H9 (cell line): Measurements from ENCODE around the gene FAM43B. TPM values are rescaled to one million over a fixed set of nuclear protein-coding genes. Genes with fewer than 3 reads are reported as not detected.

Source experiments
- DNase-seq: peaks from one replicate; pipeline ENCODE4 v3.0.0-alpha.2; 2017
- H2AFZ ChIP-seq: one replicate; pipeline ENCODE4 v1.6.1; 2013; ENCODE audit warnings: mild to moderate bottlenecking, low read length, control low read depth, moderate library complexity
- H2AK5ac ChIP-seq: 2 replicates; pipeline ENCODE4 v1.6.1; 2013; ENCODE audit warnings: low read length, control low read depth, mixed read lengths; ENCODE audit not compliant: insufficient read length
- H2BK120ac ChIP-seq: one replicate; pipeline ENCODE4 v1.6.1; 2013; ENCODE audit warnings: low read depth, mild to moderate bottlenecking, low read length, control low read depth, inconsistent platforms; ENCODE audit not compliant: poor library complexity, severe bottlenecking
- H2BK12ac ChIP-seq: 2 replicates; pipeline ENCODE4 v1.6.1; 2013; ENCODE audit warnings: low read length, control low read depth, mixed read lengths, low read depth; ENCODE audit not compliant: insufficient read length
- H2BK15ac ChIP-seq: 2 replicates; pipeline ENCODE4 v1.6.1; 2013; ENCODE audit warnings: low read depth, low read length, control low read depth
- H2BK20ac ChIP-seq: one replicate; pipeline ENCODE4 v1.6.1; 2013; ENCODE audit warnings: low read depth, mild to moderate bottlenecking, low read length, control low read depth, inconsistent platforms; ENCODE audit not compliant: poor library complexity, severe bottlenecking
- H2BK5ac ChIP-seq: 2 replicates; pipeline ENCODE4 v1.6.1; 2013; ENCODE audit warnings: low read length, control low read depth, mixed read lengths; ENCODE audit not compliant: insufficient read length
- H3K14ac ChIP-seq: 2 replicates; pipeline ENCODE4 v1.6.1; 2013; ENCODE audit warnings: low read length, control low read depth; ENCODE audit not compliant: insufficient read depth
- H3K18ac ChIP-seq: 2 replicates; pipeline ENCODE4 v1.6.1; 2013; ENCODE audit warnings: low read depth, mild to moderate bottlenecking, mixed read lengths, low read length, control low read depth; ENCODE audit not compliant: insufficient read length
- H3K23ac ChIP-seq: 2 replicates; pipeline ENCODE4 v1.6.1; 2013; ENCODE audit warnings: low read length, control low read depth, mixed read lengths, low read depth; ENCODE audit not compliant: insufficient read length
- H3K23me2 ChIP-seq: 2 replicates; pipeline ENCODE4 v1.6.1; 2013; ENCODE audit warnings: low read depth, mild to moderate bottlenecking, mixed read lengths, low read length, control low read depth; ENCODE audit not compliant: insufficient read length, poor library complexity, severe bottlenecking
- H3K27ac ChIP-seq: 2 replicates; pipeline ENCODE4 v1.5.1; 2013; ENCODE audit warnings: low read length, control low read depth, mixed read lengths, low read depth; ENCODE audit not compliant: insufficient read length
- H3K27me3 ChIP-seq: 2 replicates; pipeline ENCODE4 v1.6.1; 2013; ENCODE audit warnings: low read length, control low read depth, inconsistent platforms; ENCODE audit not compliant: insufficient read depth
- H3K4ac ChIP-seq: 2 replicates; pipeline ENCODE4 v1.6.1; 2013; ENCODE audit warnings: low read depth, mild to moderate bottlenecking, control low read depth, inconsistent platforms, low read length, moderate library complexity
- H3K4me1 ChIP-seq: 2 replicates; pipeline ENCODE4 v1.6.1; 2013; ENCODE audit warnings: low read length, control low read depth, inconsistent platforms; ENCODE audit not compliant: insufficient read depth
- H3K4me2 ChIP-seq: 2 replicates; pipeline ENCODE4 v1.6.1; 2013; ENCODE audit warnings: low read length, control low read depth, mixed read lengths; ENCODE audit not compliant: insufficient read length, insufficient read depth
- H3K56ac ChIP-seq: 2 replicates; pipeline ENCODE4 v1.6.1; 2013; ENCODE audit warnings: low read depth, mild to moderate bottlenecking, mixed read lengths, low read length, control low read depth; ENCODE audit not compliant: insufficient read length
- H3K79me1 ChIP-seq: 2 replicates; pipeline ENCODE4 v1.6.1; 2013; ENCODE audit warnings: low read depth, mild to moderate bottlenecking, moderate library complexity, low read length, control low read depth, inconsistent platforms; ENCODE audit not compliant: insufficient read depth, poor library complexity, severe bottlenecking
- H3K79me2 ChIP-seq: 2 replicates; pipeline ENCODE4 v1.6.1; 2013; ENCODE audit warnings: low read length, control low read depth, inconsistent platforms; ENCODE audit not compliant: insufficient read depth
- H3K9ac ChIP-seq: 2 replicates; pipeline ENCODE4 v1.6.1; 2013; ENCODE audit warnings: low read length, control low read depth, mixed read lengths; ENCODE audit not compliant: insufficient read length; ENCODE audit errors: extremely low read depth
- H3K9me3 ChIP-seq: one replicate; pipeline ENCODE4 v1.6.1; 2013; ENCODE audit warnings: low read depth, low read length, inconsistent platforms; ENCODE audit not compliant: control insufficient read depth
- H3T11ph ChIP-seq: one replicate; pipeline ENCODE4 v1.6.1; 2013; ENCODE audit warnings: mild to moderate bottlenecking, low read length, control low read depth, inconsistent platforms
- H4K20me1 ChIP-seq: one replicate; pipeline ENCODE4 v1.6.1; 2013; ENCODE audit not compliant: control insufficient read depth, insufficient read length, insufficient read depth
- H4K5ac ChIP-seq: 2 replicates; pipeline ENCODE4 v1.6.1; 2013; ENCODE audit warnings: low read depth, mild to moderate bottlenecking, mixed read lengths, low read length, control low read depth; ENCODE audit not compliant: insufficient read length
- H4K8ac ChIP-seq: replicated peaks from 2 replicates; pipeline ENCODE4 v1.6.1; 2013; ENCODE audit warnings: low read length, control low read depth, mixed read lengths, low read depth; ENCODE audit not compliant: insufficient read length
- H4K91ac ChIP-seq: 2 replicates; pipeline ENCODE4 v1.6.1; 2013; ENCODE audit warnings: low read depth, mild to moderate bottlenecking, moderate library complexity, mixed read lengths, low read length, control low read depth; ENCODE audit not compliant: insufficient read length
- H3K27ac Mint-ChIP-seq, 3 experiments: 2 replicates in 2 of 3; 3 replicates in 1 of 3; pipeline ENCODE4 v1.8.0; 2020 to 2021; ENCODE audit warnings: mixed read lengths in 3 of 3, mild to moderate bottlenecking in 1 of 3, moderate library complexity in 1 of 3
- H3K27me3 Mint-ChIP-seq: 2 replicates; pipeline ENCODE4 v1.8.0; 2021; ENCODE audit warnings: low read depth, mild to moderate bottlenecking, moderate library complexity, mixed read lengths
- H3K36me3 Mint-ChIP-seq, 3 experiments: 2 replicates in 2 of 3; 3 replicates in 1 of 3; pipeline ENCODE4 v1.8.0; 2020 to 2021; ENCODE audit warnings: low read depth in 3 of 3, mixed read lengths in 3 of 3; ENCODE audit not compliant: insufficient read depth in 1 of 3
- H3K4me1 Mint-ChIP-seq, 2 experiments: 2 replicates each; pipeline ENCODE4 v1.8.0; 2020; ENCODE audit warnings: mixed read lengths in 2 of 2
- H3K4me3 Mint-ChIP-seq, 2 experiments: 2 replicates in 1 of 2; 3 replicates in 1 of 2; pipeline ENCODE4 v1.8.0; 2020 to 2021; ENCODE audit warnings: mild to moderate bottlenecking in 2 of 2, mixed read lengths in 2 of 2, moderate library complexity in 1 of 2
- H3K9me3 Mint-ChIP-seq, 2 experiments: 2 replicates in 1 of 2; 3 replicates in 1 of 2; pipeline ENCODE4 v1.8.0; 2020; ENCODE audit warnings: mild to moderate bottlenecking in 2 of 2, mixed read lengths in 2 of 2, moderate library complexity in 1 of 2
- WGBS: extraction: QIAGEN DNeasy Blood & Tissue Kit; methylation state at CpG from one replicate; pipeline ENCODE4 v1.1.7; 2013; ENCODE audit warnings: missing lambda C conversion rate, low lambda C conversion rate, mixed read lengths; ENCODE audit not compliant: insufficient read length; ENCODE audit errors: extremely low coverage; 5-methylcytosine and 5-hydroxymethylcytosine counted together
- total RNA-seq: library from RNA; stranded (reverse); gene quantifications from 2 replicates; pipeline ENCODE4 v1.2.1, GENCODE V29; 2021
- TF ChIP-seq, protein P1 (sequence below): fragments of 200-600 bp; sonication (generic); conservative IDR thresholded peaks from 3 replicates; pipeline ENCODE4 v1.8.0; 2021; ENCODE audit warnings: antibody characterized with exemption, mild to moderate bottlenecking

The FAM43B gene
- total RNA-seq, 1 experiment from 2014 or later: 0.22 TPM

DNA sequence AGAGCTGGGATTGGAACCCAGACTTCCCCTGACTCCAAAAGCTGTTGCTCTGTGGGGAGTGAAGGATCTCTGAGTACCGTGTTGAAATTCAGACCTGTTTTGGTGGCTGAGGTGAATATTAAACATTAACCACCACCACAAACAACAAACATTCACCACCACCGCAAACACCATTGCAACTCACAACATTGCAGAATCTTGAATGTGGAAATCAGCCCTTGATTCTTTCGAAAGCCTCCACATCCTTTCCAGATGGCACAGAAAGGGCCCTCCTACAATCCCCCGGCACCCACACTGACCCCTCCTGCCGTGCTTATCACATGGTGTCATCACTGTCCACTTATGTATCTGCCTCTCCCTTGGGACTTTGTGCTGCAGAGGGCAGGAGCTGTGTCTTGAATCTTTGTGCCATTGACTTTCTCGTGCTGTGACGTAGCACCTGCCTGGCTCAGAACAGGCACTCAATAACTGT is 38.0 kb downstream of the FAM43B start:
- Mint-ChIP-seq H3K27ac (no peak overlapping the region), H3K9me3 (no peaks in the 10 kb centered on the region; a peak in 2 of 5 replicates), H3K4me3 (peak overlapping the region in 1 of 2 experiments; percentile 4; a peak in 1 of 5 replicates), H3K36me3 (no peaks in the 10 kb centered on the region; a peak in 1 of 7 replicates), H3K4me1 (peaks cover 20 to 33% of the 10 kb centered on the region in 2 experiments), H3K27me3 (peaks cover 13% of the 10 kb centered on the region)
- H2BK120ac ChIP-seq: no peak overlapping the region
- no peaks in the 10 kb centered on the region for H3K9me3 ChIP-seq
- H2BK12ac ChIP-seq: no peak overlapping the region
- no peak overlapping the region for H3K56ac ChIP-seq
- no peak overlapping the region for H3K9ac ChIP-seq
- no peak overlapping the region for H3K14ac ChIP-seq
- H4K91ac ChIP-seq: no peak overlapping the region
- no peaks in the 10 kb centered on the region for H3K23me2 ChIP-seq
- H3K23ac ChIP-seq: no peak overlapping the region
- H4K20me1 ChIP-seq: peaks cover 2% of the 10 kb centered on the region
- H3K79me2 ChIP-seq: no peaks in the 10 kb centered on the region
- no peak overlapping the region for H2BK15ac ChIP-seq
- no peak overlapping the region for H2AK5ac ChIP-seq
- no peak overlapping the region for H2AFZ ChIP-seq
- no peak overlapping the region for H3K18ac ChIP-seq
- no peaks in the 10 kb centered on the region for H3K79me1 ChIP-seq
- no peak overlapping the region for H2BK5ac ChIP-seq
- H2BK20ac ChIP-seq: no peak overlapping the region
- WGBS: no CpG with 5 or more reads among the region's 7 CpGs
- no peak overlapping the region for H4K5ac ChIP-seq
- no peaks in the 10 kb centered on the region for H3K27me3 ChIP-seq
- H3K4ac ChIP-seq: no peak overlapping the region
- no peak overlapping the region for H4K8ac ChIP-seq
- no peaks in the 10 kb centered on the region for H3K4me1 ChIP-seq
- DNase-seq: no peak
- no peak overlapping the region for H3K27ac ChIP-seq
- no peak overlapping the region for H3K4me2 ChIP-seq
- no peak overlapping the region for H3T11ph ChIP-seq
- TF ChIP-seq, protein P1, sequence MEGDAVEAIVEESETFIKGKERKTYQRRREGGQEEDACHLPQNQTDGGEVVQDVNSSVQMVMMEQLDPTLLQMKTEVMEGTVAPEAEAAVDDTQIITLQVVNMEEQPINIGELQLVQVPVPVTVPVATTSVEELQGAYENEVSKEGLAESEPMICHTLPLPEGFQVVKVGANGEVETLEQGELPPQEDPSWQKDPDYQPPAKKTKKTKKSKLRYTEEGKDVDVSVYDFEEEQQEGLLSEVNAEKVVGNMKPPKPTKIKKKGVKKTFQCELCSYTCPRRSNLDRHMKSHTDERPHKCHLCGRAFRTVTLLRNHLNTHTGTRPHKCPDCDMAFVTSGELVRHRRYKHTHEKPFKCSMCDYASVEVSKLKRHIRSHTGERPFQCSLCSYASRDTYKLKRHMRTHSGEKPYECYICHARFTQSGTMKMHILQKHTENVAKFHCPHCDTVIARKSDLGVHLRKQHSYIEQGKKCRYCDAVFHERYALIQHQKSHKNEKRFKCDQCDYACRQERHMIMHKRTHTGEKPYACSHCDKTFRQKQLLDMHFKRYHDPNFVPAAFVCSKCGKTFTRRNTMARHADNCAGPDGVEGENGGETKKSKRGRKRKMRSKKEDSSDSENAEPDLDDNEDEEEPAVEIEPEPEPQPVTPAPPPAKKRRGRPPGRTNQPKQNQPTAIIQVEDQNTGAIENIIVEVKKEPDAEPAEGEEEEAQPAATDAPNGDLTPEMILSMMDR: no peak
